Stimulated activated CD8-positive, alpha-beta memory T cell treated with anti-CD3 and anti-CD28 coated beads, Interleukin-15, amount 100 ng/mL, for 48 hours (primary cell): ENCODE results near the gene SAE1.
"Not testable (repeated sequence)": the region's sequence is repeated elsewhere in the genome, so short reads cannot be mapped to it uniquely, and the experiment has no call there.

Experiments used
- DNase-seq, 2 donors: peaks; one replicate each; pipeline ENCODE4 v3.0.0-alpha.2; 2020; ENCODE audit warnings: low read depth in 2 of 2

SAE1 gene

DNA sequence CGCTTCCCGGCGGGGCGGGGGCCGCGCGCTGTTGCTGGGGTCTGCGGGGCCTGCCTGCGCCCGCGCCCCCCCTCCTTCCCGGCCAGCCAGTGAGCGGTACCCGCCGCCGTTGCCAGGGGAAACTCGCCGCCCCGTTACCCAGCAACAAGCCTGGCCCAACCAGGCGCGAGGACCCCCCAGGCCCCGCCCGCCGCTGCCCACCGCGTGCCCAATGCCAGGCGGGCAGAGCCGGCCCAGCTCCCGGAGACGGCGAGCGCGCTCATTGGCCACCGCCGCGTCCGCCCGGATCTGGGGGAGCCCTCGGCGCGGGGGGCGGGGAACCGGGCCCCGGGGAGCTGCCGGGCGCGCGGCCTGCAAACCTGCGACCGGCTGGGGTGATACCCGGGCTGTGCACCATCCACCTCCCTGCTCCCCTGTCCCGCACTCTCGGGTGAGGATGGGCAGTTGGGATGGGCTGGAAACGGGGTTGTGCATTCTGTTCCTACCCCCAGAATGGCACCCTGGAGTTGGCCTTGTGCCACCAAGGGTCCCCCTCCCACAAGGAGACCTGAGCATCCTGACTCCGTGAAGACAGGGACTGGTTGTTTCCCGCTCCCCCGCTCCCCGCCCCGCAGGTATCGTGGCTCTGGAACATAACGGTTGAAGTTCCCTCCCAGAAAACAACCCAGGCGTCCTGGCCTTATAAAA lies 109.1 kb downstream of the SAE1 start:
- DNase-seq: no peak

DNA sequence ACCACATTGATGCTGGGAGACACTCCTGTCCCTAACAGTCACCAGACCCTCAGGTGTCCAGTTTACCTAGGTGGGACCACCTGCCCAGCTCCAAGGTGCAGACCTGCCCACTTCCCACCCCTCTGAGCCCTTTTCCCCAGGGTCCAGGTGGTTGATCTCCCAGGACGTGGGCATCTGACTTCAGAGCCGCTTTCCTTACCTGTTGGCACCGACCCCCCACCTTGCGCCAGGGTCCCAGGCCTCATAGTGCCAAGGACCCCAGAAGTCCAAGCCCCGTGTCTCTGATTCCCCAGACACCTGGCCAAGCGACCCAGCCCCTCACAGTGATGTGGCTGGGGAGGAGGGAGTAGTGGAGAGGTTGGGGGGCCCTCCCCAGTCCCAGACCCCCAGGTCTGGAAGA lies 109.9 kb downstream of the SAE1 start:
- no peak for DNase-seq

DNA sequence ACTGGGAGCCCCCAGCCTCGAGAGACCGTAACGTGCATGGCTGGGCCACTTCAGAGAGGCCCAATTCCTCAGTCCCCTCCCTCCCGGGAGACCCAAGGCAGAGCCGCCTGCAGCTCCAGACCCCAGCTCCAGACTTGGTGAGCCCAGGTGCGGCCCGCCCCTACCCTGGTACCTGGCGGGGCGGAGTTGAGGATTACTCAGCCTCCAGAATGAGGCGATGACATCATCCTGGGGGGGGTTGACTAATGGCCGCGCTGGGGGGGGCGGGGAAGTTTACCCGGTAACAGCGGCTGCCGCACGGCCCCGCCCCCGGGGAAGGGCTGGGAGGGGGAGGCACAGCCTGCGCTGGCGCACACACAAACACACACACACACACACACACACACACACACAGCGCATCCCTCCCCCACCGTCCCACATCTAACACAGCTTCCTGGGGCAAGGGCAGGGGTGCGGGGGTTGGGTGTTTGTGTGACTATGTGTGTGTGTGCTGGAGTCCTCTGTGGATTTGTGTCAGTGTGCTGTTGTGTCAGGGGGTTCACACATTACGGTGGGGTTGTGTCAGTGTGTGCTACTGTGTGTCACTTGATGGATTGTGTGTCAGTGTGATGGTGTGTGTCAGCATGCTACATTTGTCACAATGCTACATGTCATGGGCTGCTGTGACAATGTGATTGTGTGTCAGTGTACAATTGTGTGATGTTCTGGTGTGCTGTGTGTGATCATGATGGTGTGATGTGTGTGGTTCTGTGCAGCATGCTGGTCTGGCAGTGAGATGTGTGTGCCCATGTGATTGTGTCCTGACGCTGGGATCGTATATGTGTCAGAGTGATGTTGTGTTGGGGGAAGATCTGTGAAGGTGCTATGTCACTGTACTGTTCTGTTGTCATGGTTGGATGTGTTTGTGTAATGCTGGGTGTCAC lies 110.6 kb downstream of the SAE1 start:
- DNase-seq: peak; percentile 65 to 69

DNA sequence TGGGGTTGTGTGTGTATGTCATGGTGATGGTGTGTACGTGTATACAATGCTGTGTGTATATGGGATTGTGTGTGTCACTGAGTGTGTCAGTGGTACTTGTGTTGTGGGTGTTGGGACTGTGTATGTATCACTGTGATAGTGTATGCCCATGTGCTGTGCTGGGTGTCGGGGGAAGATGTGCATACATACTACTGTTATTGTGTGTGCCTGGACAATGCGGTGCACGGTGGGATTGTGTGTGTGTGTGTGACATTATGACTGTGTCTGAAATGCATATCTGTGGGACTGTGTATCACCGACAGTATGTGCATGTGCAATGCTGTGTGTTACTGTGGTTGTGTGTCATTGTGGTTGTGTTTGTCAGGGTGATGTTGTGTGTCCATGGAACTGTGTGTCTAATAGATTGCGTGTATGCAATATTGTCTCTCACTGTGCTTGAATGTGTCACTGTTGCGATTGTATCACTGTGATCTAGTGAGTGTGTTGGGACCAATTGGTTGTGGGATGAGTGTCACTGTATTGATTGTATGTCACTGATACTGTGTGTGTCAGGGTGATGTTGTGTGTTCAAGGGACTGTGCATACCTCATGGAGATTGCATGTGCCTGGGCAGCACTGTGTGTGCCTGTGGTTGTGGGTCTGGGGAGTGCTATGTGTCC lies 111.4 kb downstream of the SAE1 start:
- no peak for DNase-seq

DNA sequence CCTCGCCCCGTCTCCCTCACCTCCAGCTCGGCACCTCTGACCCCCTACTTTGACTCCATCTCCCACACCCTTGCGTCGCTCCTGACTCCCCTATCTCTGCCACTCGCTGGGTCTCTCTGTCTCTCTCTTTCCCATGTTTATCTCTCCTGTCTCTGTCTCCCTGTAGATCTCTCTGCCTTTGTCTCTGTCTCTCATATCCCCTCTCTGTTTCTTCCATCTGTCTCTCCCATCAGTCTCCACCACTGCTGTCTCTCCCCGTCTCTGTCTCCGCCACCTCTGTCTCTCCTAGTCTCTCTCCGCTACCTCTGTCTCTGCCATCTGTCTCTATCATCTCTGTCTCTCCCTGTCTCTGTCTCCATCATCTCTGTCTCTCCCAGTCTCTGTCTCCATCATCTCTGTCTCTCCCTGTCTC lies 112.7 kb downstream of the SAE1 start:
- DNase-seq: no peak

DNA sequence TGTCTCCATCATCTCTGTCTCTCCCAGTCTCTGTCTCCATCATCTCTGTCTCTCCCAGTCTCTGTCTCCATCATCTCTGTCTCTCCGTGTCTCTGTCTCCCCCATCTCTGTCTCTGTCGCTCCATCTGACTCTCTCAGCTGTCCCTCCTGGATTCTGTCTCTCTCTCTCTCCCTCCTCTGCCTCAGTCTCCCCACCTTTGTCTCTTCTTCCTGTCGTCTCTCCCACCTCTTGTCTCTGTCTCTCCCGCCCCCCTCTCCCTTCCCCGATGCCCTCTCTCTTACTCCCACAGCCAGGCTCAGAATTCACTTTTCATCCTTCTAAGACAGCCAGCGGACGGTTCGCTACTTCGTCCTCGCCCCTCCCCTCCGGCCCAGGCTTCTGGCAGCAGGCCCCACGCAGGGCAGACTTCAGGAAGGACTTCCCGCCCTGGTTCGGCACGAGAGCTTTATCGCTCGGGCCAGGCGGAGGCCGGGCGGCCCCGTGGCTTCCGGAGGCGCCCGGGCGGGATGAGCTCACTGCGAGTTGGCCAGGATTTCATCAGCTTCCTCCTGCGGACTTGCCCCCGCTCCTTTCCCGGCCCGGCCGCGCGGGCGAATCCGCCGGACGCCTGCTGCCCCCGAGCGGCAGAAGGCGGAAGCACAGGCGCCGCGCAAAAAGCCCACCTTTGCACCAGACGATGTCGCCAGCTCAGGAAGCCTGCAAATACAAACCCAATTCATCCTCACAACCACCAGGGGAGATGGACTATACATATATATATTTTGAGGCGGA lies 113.3 kb downstream of the SAE1 start:
- peak; percentile 92 to 93 for DNase-seq

DNA sequence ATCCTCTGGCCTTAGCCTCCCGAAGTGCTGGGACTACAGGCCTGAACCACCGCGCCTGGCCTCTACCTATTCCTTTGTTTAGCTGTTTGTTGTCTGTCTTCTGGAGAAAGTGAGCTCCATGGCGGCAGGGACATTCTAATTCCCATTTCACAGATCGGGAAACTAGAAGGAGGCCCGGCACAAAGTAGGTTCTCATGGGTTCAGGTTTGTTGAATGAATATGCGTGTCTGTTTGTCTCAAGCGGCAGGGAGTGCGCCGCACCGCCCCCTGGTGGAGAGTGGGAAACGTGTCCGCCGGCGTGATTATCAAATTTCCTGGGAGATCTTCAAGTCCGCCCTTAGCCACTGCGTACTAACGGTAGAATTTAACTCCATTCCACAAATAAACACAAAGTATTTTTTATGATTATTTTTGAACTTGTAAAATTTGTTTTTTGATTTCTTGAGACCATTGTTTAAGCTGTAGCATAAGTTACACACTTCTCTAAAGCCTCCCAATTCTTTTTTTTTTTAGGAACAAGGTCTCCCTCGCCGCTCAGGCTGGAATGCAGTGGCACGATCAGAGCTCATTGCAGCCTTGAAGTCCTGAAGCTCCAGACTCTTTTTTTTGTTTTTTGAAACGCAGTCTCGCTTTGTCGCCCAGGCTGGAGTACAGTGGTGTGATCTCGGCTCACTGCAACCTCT lies 116.8 kb downstream of the SAE1 start:
- peak in 1 of 2 donors; percentile 58 for DNase-seq

DNA sequence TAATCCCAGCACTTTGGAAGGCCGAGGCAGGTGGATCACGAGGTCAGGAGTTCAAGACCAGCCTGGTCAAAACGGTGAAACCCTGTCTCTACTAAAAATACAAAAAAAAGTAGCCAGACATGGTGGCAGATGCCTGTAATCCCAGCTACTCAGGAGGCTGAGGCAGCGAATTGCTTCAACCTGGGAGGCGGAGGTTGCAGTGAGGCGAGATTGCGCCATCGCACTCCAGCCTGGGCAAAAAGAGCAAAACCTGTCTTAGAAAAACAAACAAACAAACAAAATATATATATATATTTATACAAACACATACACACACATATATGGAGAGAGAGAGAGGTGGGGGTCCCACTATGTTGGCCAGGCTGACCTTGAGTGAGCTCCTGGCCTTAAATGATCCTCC lies 122.4 kb downstream of the SAE1 start:
- not testable (repeated sequence) for DNase-seq

DNA sequence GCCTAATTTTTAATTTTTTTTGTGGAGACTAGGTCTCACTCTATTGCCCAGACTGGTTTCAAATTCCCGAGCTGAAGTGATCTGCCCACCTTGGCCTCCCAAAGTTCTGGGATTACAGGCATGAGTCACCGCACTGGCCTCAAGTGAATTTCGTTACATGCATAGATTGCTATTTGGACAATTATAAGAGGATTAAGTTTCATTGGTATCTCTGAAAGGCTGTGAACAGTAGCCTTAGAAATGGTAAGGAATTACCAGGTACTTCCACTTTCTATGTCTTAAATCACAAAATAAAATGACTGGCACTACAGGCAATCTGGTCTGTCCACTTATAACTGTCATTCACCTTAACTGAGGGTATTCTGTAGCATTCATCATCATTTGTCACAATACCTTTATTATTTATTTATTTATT lies 122.8 kb downstream of the SAE1 start:
- no peak for DNase-seq

DNA sequence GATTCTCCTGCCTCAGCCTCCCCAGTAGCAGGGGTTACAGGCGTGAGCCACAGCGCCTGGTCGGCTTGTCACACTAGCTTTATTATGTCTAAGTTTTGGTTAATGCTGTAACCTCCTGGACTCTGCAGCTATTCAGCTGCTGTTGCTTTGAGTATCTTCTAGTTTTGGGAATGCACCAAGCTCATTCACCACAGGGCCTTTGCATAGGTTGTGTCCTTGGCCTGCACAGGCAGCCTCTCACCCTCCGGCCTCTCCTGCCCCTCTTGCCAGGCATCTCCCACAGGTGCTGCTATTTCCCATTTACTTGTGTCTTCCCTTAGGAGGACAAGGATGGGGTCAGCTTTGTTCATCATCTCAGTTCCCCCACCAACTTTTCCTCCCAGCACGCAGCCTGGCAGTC lies 123.3 kb downstream of the SAE1 start:
- DNase-seq: no peak

DNA sequence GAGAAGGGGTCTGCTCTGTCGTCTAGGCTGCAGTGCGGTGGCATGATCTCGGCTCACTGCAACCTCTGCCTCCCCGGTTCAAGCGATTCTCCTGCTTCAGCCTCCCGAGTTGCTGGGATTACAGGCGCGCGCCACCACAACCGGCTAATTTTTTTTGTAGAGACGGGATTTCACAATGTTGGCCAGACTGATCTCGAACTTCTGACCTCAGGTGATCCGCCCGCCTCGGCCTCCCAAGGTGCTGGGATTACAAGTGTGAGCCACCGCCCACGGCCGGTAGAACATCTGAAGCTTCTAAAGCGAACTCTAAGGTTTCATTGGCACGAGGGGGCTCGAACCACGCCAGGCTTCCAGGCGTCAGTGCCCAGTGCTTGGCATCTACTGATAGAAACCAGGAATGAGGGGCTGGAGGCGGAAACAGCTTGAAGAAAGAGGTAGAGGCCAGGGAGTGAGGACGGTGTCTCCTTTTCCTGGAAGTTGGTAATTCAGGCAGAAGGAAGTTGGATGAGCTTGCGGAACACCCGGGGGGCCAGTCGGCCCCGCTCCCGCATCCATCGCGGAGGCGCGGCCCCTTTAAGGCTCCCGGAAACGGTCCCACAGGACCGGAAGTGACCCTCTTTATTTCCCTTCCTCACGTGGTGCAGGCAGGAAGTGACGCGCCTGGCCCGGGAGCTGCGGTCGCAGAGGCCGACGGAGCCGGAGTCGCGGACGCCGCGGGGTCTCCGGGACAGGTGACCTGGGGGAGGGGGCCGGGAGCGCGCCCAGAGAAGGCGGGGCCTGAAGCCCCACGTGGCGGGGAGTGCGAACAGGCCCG lies 125.5 kb downstream of the SAE1 start, which contains the start of gene CCDC9:
Gene CCDC9 (plus strand): TSS at position 647 of the 814 bp plus-strand sequence. CDS start 1,876 bp downstream, outside the sequence.
- peak; percentile 96 to 97 for DNase-seq

DNA sequence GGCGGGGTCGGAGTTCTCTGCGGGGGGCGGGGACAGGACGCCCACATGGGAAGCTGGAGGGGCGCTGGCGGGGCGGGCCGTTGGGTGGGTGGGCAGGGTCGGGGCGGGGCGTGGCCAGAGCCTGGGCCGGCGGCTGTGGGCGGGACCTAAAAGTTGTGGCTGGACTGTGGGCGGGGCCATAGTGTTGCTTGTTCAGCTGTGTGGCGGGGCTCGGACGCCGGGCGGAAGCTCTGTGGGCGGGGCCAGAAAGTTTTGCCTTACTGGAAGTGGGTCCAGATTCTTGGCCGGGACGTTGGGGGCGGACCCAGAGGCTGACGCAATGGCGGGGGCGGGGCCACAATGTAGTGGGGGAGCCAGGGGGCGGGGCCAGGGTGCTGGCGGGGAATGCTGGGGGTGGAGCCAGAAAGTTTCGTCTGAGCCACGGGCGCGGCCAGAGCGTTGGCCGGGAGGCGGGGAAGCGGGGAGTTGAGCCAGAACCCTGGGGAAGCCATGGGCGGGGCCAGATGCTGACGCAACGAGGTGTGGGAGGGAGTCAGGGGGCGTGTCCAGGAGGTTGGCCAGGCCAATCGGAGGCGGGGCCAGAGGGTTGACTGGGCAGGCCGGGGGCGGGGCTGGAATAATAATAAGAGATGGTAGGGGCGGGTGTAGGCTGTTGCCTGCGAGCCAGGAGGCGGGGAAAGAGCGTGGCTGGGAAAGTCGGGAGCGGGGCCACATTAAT lies 126.2 kb downstream of the SAE1 start:
- DNase-seq: peak; percentile 100

DNA sequence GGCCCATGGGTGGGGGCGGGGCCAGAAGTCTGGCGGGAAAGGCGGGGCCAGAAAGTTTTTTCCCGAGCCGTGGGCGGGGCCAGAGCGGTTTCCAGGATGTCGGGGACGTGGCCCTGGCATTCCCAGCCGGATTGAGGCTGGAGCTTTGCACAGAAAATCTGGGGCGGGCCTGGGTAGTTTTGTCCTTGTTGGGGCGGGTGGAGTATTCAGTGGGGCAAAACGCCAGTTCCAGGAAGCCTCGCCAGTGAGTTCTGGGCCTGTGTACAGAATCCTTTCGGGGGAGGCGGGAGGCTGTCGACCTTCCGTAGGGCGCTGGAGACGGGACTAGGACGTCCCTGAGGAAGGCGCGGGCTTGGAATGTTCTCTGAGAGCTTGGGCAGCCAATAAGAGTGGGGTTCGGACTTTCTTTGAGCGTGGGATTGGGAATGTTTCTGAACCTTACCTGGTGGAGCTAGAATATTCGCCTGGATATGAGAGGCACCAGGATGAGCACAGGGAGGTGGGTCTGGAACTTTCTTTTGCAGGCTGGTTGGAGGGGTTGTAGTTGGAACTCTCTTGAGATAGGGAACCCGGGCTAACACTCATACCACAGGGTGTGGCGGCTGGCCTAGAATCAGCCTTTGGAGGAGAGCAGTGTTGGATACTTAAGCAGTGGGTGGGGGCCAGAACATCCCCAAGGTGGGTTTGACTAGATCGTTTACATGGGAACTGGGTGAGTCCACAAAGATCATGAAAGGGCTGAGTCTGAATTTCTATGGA lies 127.0 kb downstream of the SAE1 start:
- no peak for DNase-seq

DNA sequence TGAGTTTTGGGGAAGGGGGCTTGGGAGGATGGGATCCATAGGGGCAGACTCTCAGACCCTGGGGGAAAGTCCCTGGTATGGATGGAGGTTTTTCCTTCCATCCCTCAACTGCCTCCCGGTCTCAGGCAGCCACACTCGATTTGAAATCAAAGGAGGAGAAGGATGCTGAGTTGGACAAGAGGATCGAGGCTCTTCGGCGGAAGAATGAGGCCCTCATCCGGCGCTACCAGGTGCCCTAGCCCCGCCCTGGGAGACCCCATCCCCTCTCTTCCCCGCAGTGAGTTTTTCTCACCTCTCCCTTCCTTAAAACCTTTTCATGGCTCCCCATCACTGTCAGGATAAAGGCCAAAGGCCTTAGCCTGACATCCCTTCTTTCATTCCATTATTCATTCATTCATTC lies 127.8 kb downstream of the SAE1 start:
- no peak for DNase-seq

DNA sequence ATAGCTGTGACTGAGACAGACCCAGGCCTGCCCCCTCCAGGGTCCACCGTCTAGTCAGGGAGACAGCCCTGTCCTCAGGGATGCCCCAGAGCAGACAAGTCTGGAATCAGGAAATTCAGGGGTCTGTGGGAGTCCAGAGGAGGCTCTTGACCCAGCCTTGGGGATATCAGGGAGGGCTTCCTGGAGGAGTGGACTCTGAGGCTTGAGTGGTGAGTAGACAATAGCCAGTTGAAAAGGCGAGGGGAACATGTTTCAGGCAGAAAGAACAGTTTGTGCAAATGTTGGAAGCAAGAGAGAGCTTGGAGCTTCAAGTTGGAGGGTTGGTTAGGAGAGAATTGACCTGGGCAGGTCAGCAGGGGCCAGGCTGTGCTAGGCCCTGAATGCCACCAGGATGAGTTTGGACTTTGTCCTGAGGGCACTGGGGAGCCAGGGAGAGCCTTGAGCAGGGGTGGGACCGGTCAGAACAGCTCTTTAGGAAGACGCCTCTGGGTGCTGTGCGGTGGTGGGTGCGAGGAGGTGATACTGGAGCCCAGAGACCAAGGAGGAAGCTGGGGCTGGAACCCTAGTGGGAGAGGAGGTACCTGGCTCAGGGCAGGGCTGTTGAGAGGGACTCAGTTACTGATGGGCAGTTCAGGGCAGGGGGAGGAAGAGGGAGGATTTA lies 128.4 kb downstream of the SAE1 start:
- DNase-seq: no peak
